NCI-H146 (cell line): ENCODE data around the gene SMAD2.
A peak's percentile ranks its signal among the peaks of the same experiment; 100 is the strongest.
"Not testable (repeated sequence)": the region's sequence is repeated elsewhere in the genome, so short reads cannot be mapped to it uniquely, and the experiment has no call there.

Experiments used
- DNase-seq: peaks from one replicate; lab custom pipeline; 2025; lab: John Stamatoyannopoulos, UW

The SMAD2 gene

GRCh38 chr18:47793609-47794008, 136.8 kb downstream of the SMAD2 start:
- no peak for DNase-seq

GRCh38 chr18:47791461-47791985, 138.9 kb downstream of the SMAD2 start:
- no peak for DNase-seq

- no peak for DNase-seq
Observed at GRCh38 chr18:47790036-47790435, 140.4 kb downstream of the SMAD2 start.

GRCh38 chr18:47788621-47789020, 141.8 kb downstream of the SMAD2 start:
- no peak for DNase-seq

GRCh38 chr18:47781561-47781960, 148.9 kb downstream of the SMAD2 start:
- DNase-seq = no peak

GRCh38 chr18:47780011-47780725, 150.3 kb downstream of the SMAD2 start:
- no peak for DNase-seq

GRCh38 chr18:47779381-47779780, 151.1 kb downstream of the SMAD2 start:
- no peak for DNase-seq

GRCh38 chr18:47777626-47778025, 152.8 kb downstream of the SMAD2 start:
- no peak for DNase-seq

- peak; percentile 35 for DNase-seq
Observed at GRCh38 chr18:47775961-47776360, 154.5 kb downstream of the SMAD2 start.

GRCh38 chr18:47773931-47774330, 156.5 kb downstream of the SMAD2 start:
- DNase-seq = no peak

GRCh38 chr18:47772374-47773248, 157.8 kb downstream of the SMAD2 start:
- peak; percentile 80 for DNase-seq

GRCh38 chr18:47771922-47772321, 158.5 kb downstream of the SMAD2 start:
- no peak for DNase-seq

GRCh38 chr18:47767699-47768098, 162.8 kb downstream of the SMAD2 start:
- no peak for DNase-seq

GRCh38 chr18:47767198-47767597, 163.3 kb downstream of the SMAD2 start:
- DNase-seq = not testable (repeated sequence)
